SKM-1 (cell line): Measurements from ENCODE around the gene RNF26.

Source experiments
- DNase-seq: peaks from one replicate; lab custom pipeline; 2025; ENCODE audit not compliant: unreplicated experiment; lab: John Stamatoyannopoulos, UW

The RNF26 gene

DNA sequence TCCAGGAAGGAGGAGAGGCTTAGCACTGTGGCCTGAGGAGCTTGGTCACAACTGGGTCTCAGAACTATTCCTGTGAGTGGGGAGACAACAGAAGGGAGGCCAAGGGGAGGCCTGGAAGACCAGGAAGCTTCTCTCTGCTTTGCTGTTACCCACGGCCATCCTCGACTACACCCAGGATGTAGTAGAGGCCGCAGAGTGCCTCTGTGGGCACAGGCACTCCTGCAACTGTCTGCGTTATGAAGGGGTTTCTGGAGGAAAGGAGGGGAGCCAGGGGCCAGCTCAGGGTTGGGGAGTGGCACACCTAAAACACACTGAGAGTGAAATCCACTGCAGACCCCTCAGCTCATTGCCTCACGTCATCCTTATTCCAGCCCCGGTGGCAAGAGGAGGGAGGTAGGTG lies 16.0 kb downstream of the RNF26 start:
- no peak for DNase-seq

DNA sequence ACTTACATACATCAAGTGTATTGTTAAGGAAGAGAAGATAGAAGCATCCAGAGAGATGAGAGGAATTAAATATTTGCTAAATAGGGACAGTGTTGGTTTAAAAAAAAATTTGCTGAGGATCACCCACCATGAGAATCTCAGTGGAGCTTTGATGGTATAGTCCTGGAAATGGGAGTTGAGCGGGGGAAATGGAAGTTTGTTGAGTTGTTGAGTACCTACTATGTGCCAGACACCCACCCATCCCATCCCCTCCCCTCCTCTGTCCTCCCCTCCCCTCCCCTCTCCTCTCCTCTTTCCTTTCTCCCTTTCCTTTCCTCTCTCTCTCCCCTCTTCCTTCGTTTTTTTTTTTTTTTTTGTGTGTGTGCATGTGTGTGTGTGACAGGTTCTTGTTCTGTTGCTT lies 16.9 kb downstream of the RNF26 start:
- no peak for DNase-seq

DNA sequence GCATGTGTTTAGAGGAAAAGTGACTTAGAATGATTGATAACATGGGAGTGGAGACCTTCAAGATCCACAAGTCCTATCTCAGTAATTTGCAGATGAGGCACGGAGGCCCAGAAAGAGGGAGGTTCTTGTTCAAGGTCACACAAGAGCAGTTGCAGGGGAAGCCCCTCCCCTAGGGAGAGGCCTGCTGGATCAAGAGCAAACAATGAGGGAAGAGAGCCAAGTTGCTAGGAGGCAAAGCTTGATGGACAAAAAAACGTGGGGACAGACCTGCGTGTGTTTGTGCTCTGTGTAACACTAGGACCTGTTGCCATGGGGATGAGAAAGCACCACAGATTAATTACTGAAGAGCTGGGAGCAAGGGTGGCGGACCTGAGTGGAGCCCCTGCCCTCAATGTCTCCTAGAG lies 18.5 kb downstream of the RNF26 start:
- no peak for DNase-seq

DNA sequence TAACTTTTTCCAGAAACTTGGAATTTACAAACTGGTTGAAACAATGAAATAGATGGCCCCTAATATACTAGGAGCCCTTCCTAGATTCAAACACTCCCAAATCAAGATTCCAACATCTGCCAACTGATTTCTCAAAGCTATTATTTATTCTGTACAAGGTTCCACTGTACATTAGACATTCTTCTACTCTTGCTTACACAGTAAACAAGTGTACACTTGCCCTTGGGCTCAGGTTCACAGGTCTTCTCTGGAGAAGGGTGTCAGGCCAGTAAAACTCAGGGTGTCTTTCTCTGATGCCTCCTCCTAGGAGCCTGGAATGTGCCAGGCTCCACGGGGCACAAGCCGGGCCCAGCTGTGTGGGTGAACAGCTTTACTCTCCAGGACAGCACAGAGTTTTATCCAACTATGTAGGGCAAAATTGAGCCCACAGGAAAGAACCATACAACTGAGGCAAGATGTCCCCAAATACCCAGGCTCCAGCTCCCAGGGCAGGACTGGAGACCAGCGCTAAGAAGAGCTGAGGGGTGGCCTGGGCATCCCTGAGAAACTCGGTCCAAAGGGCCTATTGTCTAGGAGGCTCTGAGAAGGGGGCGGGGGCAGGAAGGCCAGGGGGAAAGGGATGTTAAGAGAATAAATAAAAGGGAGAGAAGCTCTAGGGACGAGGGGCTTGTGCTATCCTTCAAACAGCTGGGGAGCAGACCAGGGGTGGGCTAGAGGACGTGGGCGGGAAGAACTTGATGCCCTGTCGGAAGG lies 20.9 kb downstream of the RNF26 start:
- DNase-seq: no peak

DNA sequence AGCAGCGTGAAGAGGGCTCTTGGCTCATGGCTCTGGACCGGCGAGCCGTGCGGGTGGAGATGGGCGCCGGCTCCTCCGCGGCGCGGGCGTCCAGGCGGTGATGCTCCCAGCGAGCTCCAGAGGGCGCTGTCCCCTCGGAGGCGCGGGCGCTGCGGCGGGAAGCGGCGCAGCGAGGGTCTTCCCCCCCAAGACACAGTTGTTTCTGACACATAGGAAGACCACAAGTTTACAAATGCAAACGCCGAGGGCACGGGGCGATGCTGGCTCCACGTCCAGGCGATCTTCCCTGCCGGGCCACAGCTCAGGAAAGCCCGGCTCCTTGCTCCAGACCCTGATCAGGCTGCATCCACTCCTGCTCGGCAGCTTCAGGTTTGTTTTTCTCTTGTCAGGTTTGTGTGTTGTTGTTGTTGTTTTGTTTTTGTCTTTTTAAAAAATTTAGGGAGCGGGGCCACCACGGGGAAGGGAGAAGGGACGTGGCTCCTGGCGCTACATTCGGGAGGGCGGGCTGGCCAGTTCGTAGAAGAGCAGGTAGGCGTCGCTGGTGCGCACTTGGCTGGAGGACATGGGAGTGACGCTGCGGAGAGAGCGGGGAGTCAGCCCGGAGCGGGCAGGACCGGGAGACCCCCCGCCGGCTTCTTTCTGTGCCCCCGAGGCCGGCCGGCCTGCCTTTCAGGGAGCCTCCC lies 22.2 kb downstream of the RNF26 start:
- DNase-seq: no peak

DNA sequence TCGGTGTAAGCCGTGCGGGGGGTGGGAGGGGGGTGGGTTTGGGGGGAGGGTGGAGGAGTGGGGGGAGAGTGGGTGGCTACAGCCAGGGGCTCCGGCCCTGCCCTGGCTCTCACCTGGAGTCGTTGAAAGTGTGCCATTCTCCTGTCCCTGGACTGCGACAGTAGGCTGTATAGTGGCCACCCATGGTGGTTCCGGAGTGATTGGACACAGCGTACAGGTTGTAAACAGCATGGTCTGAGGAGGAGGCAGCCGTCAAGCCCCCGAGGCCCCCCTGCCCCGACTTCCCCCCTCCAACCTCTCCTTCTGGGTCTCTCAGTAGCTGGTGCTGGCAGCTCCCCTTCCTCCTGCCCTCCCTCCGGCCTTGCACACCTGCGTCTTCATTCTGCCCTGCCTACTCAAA lies 22.7 kb downstream of the RNF26 start:
- DNase-seq: no peak

DNA sequence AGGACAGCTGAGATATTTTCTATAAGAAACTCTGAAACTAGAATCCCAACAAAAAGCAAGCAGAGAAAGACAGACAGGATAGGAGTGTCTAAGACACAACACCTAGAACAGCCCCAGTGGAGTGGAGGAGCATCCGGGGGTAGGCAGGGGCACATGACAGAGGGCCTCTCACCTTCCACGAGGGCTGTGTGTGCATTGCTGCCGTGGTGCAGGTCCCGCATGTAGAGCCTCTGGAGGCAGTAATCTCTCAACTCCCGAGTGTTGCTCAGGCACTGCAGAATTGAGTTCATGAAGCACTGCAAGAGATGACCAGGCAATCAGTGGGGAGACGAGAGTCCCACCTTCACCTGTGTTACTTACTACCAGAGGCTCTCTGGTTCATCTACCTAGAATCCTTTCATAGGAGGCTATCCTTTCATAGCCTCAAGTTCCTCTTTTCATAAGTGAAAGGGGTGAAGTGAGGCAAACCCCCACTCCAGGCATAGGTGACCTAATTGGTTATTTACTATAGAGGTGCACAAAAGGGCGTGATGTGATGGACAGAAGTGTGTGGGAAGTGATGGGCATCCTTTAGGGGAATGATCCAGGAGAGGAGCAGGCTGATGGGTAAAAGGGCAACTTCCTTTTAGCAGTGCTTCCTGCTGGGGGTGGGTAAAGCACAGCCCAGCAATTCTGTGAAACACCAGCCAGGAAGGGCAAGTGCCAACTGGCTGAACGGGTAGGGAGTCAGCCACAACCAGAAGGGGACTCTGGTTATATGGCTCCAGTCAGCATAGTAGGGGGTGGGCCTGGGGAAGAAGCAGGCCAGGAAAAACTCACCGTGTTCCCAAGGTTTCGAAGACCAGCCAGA lies 25.3 kb downstream of the RNF26 start:
- no peak for DNase-seq

DNA sequence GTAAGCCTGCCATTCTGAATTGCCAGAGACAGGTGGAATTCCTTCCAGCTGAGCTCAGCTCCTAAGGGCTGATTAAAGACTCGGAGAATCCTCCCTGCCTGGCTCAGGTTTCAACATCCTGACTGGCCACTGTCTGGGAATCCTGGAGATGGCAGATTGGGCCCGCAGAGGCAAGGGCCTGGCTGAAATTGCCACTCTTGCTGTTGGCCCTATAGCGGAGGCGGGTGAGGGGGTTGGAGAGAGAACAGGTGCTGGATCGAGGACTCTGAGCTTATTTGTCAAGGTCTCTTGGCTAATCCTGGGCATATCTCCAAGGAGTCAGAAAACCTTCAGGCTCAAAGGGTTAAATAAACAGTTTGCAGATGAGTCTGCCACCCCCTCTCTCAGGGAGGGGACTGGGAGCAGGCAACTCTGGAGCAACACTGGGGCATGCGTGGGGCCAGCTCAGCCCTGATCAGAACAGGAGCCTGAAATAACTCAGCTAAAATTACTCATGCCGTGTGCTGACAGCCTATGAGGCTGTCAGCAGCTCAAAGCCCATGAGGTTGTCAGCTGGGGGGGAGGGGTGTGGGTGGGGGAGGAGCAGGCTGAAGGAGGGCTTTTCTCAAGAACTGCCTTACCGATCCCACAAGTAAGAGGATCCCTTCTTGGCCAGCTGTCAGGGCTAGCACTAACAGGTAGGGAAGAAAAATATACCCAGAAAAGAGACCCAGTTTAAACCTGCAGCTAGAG lies 26.9 kb downstream of the RNF26 start:
- DNase-seq: no peak

DNA sequence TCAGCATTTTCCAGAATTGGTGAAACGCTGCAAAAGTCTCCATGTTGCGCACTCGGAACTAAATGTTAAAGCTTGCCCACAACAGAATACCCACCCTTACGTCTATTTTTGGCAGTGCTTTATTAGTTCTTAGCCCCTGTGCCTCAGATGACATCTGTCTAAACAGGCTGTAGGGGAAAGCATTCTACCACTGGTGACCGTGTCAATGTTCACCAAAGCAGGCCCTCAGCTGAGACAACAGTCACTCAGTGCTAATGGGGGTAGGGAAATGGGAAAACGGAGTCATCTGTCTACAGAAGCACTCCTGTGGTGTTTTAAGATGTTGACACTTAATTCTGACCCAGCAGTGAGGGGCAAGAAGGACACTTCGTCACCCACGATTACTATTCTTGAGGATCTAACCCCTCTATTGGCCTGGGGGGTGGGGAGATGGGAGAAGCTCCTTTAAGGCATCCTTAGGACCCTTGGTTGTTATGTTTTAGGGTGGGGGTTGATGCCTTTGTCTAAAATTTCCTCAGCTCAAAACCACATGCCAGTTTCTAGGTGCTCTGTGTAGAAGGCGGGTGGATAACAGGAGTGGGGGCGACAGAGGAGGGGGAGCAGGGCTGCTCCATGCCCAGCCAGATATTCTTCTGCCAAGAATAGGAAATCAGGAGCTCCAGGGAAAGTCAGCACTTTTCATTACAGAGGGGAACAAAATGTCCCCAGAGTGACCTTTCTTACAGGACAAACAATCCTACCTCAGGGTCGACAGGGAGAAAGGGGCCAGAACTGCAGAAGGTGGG lies 27.8 kb downstream of the RNF26 start:
- no peak for DNase-seq

DNA sequence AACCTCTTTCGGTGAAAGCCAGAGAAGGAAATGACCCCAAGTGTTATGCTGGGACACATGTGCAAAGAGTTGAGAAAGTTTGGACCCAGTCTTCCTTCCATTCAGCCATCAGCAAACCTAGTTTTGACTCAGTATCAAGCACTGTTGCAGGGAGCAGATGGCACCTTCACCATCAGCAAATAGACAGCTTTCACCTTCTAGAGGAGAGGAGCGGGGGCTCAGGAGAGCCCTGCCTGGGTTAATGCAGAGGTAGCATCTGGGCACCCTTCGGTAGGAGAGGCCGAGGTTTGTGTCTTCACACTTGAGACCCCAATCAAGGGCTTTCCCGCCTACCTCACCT lies 28.4 kb downstream of the RNF26 start:
- no peak for DNase-seq

DNA sequence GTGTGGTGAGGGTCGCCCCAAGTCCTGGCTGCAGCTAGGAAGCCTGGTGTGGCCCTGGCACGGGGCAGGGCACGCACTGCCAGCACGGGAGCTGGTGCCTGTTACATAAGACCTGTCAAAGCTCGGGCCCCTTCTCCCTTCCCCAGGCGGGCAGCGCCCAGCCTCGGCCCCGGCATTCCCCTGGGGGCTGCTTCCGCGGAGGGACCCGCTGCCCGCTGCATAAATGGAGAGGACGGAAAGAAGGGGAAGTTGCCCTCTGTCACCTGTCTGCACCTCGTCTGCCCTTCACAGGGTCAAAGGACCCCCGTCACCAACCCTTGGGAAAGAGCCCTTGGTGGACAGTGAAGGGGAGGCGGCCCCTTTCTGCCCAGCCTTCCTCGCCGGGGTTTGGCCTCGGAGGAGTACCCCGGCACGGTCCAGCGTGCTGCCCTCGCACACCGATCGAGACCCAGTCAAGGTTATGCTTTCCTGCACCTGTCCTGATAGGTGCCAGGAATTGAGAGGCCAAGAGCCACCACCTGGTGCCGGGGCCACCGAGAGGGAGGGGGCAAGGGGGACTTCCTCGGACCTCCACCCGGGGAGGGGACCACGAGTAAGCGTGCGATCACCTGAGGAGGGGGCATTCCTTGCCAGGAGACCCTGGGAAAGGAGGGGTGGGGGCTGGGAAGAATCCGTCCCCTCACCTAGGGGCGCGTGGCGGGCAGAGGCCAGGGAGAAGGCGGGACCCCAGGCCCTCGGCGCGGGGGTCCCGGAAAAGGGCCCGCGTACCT lies 28.9 kb downstream of the RNF26 start:
- no peak for DNase-seq

DNA sequence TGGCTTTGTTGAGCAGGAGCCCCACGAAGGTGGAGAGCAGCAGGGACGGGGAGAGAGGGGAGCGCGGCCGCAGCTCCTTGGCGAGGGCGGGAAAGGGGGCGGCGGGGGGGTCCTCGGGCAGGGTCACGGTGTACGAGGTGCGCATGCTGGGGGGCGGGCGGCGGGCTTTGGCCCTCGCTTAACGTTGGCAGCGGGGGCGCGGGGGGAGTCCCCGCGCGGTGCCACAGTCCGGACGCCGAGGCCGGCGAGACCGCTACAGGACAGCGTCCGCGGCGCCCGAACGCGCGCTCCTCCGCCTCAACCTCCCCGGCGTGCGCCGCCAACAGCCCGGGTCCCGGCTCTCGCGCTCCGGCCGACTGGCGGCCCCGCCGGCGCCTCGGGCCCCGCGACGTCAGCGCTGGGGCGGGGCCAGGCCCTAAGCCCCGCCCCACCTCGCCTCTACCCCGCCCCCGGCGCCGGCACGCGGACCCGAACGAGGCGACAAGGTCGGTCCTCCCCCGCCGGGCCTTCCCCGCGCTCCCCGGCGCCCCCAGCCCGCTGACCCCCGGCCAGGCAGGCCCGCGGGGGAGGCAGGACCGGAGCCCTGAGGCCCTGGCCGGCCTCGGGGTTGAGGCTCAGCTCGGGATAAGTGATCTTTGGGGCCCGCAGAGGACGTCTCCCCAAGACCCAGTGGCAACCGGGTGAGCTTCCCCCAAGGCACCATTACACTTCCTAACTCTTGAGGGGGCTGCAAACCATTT lies 29.7 kb downstream of the RNF26 start:
- peak; percentile 24 for DNase-seq

DNA sequence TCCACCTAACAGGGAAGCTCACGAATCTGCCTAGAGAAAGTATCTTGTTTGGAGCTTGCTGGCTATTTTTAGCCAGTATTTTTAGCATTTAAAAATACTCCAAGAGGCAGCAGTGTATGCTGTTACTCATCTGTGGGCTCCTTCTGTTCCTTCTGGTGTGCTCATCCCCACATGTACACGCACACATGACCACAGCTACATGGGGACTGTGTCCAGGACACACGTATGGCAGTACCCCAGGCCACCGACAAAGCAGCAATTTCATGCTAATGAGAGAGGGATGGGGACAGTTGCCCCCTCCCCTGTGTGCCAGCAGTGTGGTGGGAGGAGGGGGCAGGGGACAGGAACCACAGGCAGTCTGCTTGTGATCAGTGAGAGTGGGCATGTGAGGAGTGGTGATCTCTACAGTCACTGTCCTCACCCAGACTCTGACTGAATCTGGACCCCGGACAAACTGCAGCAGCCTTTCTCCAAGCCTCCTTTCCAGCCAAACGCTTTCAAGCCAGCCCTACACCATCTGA lies 30.8 kb downstream of the RNF26 start:
- no peak for DNase-seq

DNA sequence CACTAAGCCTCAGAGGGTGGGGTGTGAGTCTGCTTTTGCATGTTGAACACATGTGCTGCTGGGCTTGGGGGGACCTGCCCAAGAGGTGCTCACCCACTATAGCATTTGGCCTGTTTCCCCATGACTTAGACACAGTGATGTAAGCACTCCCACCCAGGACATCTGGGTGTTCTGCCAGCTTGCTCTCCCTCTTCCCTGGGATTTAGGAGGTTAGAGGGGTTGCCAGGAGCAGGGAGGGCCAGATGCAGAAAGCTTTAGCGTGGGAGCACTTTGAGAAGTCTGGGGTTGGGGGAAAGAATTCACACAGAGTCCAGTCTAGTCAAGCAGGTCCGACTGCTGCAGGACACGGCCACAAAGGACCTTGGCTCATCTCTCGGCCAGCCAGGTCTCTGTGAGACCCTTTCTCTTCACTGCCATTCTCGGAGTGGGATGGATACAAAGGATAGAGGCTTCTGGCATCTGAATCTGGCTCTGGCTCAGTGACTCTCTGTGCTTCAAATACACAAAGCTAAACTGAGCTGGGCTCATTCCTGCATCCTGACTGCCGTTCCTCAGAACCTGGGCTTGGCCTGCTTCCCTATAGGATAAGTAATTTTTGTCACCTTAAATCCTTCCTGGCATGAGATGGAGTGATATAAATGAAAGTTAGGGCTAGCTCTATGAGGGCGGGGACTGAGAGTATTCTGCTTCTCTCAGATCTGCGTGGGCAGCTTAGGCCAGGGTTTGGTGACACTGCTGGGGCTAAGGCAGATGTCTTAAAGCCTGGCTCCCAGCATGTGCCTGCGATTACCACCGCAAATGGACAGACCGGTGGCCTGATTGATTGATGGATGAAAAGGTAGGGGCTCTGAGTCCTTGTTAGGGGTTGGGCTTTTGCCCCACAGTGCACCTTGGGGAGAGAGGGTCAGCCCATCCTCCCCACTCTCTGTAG lies 32.6 kb downstream of the RNF26 start:
- DNase-seq: no peak

DNA sequence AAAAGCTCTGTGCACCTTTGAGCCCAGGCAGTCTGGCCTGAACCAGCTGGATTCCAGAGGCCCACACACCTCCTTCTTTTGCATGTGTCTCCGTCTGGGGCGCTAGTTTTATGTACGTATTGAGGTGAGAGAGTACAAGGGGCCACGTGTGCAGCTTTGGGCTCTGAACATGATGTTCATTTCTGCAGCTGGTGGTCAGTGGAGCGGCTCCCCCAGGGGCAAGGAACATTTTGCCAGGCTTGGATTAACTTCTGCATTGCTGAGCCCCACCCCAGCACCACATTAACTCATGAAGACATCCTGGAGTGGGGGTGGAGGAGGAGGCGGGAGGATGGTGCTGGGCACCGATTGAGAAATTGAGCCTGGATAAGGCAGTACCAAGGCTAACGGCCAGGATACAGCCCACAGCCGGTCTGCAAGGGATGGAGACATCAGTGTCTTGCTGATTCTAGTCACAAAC lies 33.4 kb downstream of the RNF26 start:
- DNase-seq: peak; percentile 83

DNA sequence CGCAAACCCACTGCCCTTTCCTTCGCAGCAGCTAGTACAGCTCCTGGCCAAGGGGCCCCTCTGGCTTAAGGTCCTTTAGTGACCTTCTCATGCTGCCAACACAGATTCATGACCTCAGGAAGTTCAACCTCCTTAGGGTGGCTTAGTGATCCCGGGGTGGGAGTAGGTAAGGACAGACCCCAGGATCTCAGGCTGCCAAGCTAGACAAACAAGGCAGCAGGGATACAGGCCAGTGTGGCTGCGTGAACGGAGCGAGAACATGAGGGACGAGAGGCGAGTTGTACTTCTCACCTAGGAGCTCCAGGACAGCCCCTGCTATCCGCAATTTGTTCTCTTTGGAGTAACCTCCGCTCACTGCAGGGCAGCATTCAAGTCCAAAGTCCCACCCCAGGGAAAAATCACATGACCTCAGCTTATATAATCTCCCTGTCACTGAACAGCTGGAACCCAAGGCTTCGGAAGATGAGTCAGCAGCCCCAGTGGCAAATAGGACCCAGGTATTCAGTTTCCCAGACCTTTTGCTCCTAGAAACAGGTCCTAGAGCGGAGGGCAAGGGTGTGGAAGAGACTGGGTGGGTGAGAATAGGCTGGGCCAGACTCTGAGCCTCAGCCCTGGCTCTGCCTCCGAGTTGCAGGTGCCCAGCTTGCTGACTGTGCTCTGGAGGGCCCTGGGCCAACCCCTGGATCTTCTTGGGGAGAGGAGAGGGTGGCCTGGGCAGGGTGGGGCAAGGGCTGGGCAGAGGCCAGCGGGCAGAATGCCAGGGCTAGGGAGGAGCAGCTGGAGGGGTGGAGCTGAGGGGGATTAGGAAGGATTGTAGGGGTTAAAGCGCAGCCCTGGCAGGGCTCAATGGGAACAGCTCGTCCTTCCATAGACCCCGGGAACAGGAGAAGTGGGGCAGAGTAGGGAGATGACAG lies 34.1 kb downstream of the RNF26 start:
- DNase-seq: no peak
